Measurements from ENCODE around the gene ACACA.
"Not testable (repeated sequence)": the region's sequence is repeated elsewhere in the genome, so short reads cannot be mapped to it uniquely, and the experiment has no call there.

Gene ACACA

DNA sequence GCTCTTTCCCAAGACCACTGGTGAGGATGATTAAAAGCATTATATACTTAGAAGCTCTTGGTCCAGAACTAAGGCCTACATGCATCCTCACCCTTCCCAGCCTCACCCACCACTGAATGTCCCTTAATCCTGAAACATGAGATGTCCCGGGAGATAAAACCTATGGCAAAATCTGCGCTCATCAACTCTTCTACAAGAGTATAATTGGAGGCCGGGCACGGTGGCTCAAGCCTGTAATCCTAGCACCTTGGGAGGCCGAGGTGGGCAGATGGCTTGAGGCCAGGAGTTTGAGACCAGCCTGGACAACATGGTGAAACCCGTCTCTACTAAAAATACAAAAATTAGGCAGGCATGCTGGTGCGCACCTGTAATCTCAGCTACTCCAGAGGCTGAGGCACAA lies 13.3 kb downstream of the ACACA start:
- DNase-seq (ENCODE audit: low read depth in 2 of 2), result no peak

DNA sequence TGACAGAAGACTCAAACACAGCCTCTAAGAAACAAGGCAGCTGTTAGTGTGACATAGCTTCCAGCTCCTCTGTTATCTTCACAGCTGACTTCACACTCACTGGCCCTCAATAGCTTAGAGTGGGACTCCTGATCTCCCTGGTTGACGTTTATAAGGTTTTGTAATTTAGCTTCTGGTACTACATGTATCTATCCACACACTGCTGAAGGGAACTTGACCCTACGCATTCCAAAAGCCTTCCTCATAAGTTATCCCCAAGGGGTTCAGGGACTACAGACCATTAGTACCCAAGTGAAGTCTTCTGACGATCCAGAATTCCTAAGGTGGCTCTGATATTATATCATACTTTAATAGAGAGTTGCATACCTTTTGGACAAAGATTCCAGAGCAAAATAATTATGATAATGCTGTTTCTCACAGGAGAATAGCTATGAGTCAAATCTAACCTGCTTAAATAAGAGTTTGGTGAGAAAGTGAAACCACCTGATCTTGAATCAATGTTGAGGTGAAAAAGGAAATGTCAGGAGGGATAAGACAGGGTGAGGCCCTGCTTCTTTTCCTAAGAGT lies 14.5 kb downstream of the ACACA start:
- DNase-seq (ENCODE audit: low read depth in 2 of 2), result no peak

DNA sequence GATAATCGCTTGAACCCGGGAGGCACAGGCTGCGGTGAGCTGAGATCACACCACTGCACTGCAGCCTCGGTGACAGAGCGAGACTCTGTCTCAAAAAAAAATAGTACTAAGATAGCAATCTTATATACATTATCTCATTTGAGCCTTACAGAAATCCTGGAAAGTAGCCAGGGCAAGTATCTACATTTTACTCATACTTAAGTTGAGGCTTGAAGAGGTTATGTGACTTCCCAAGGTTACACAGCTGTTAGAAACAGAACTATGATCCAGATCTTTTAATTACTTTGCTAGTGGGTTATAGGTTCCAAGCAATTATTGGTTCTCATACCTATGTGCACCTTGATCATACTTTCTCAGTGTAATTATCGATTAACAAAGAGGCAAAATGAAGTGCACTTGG lies 15.5 kb downstream of the ACACA start:
- no peak for DNase-seq (ENCODE audit: low read depth in 2 of 2)

DNA sequence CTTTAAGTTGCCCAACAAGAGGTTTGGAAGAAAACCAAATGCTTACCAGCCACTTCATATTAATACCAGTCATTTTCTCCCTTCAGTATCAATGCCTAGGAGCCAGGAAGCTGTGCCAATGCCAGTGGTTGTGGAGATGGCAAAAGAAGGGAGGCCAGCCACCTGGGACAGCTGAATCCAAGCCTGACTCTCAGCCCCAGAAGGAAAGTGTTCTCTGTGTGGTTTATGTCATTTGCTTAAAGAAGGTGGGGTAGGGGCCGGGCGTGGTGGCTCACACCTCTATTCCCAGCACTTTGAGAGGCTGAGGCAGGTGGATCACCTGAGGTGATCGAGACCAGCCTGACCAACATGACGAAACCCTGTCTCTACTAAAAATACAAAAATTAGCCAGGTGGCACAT lies 17.5 kb downstream of the ACACA start:
- DNase-seq (ENCODE audit: low read depth in 2 of 2), result no peak

- DNase-seq (ENCODE audit: low read depth in 2 of 2), result no peak
These were observed 18.4 kb downstream of the ACACA start for GRCh38 chr17:37388266-37388665.

- DNase-seq (ENCODE audit: low read depth in 2 of 2), result no peak
These were observed 20.2 kb downstream of the ACACA start for GRCh38 chr17:37386462-37386861.

- no peak for DNase-seq (ENCODE audit: low read depth in 2 of 2)
These were observed 21.1 kb downstream of the ACACA start for GRCh38 chr17:37385474-37385990.

GRCh38 chr17:37384560-37385149 lies 22.0 kb downstream of the ACACA start:
- no peak for DNase-seq (ENCODE audit: low read depth in 2 of 2)

DNA sequence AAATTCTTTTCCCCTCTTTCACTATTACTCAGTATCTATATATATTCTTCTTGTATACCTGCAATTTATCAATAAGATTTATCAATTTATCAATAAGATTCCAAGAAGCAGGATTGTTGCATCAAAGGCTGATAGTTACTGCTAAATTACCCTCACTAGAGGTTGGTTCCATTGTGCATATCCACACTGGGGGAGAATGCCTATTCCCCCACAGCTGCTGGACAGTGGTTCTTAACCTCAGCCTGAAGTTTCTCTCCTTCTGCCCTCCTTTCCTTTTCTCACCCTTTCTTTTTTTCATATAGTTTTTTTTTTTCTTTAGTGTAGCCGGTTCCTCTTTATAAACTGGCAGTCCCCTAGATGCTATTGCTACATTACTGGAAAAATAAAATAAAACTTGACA lies 24.6 kb downstream of the ACACA start:
- DNase-seq (ENCODE audit: low read depth in 2 of 2), result no peak

- DNase-seq (ENCODE audit: low read depth in 2 of 2), result no peak
These were observed 30.9 kb downstream of the ACACA start, which contains the start of gene C17orf78 for GRCh38 chr17:37375706-37376105. TSS of gene C17orf78 (plus strand) at chr17:37375985. CDS start at chr17:37376093, 108 bp downstream.

GRCh38 chr17:37373530-37374159 lies 33.0 kb downstream of the ACACA start:
- DNase-seq (ENCODE audit: low read depth in 2 of 2), result peak; percentile 12 to 35

DNA sequence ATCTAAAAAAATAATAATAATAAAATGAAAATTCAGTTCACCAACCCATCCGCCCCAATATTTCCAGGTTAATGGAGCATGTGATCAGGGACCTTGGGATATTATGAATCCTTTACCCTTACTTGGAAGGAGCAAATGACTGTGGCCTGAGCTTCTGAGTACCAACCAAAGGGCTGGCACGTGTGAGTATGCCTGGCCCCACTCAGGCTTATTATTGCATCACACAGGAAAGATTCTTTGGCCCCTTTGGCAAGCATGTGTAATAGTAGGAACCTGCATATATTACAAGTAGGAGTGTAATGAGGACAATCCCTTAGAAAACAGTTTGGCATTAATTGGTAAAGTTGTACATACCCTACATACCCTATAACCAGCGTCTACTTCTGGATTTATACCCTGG lies 38.1 kb downstream of the ACACA start:
- DNase-seq (ENCODE audit: low read depth in 2 of 2), result no peak

GRCh38 chr17:37365589-37365988 lies 41.0 kb downstream of the ACACA start:
- DNase-seq (ENCODE audit: low read depth in 2 of 2), result no peak

GRCh38 chr17:37361543-37361942 lies 45.1 kb downstream of the ACACA start:
- DNase-seq (ENCODE audit: low read depth in 2 of 2), result no peak

DNA sequence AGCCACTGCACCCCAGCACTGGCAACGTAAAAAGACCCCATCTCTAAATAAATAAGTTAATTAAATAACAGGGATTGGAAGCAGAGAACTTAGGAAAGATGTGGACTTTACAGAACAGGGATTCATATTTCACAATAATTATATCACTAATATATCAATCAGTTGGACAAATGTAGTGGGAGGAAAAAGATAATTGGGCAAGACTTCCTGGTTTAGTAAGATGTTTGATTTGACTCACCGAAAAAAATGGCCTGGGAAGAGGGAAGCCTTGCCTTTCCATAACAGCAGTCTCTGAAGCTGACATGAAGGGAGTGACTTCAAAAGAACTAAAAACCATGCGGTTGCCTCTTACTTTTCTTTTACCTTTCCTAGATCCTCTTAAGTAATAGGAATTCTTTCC lies 46.0 kb downstream of the ACACA start:
- DNase-seq (ENCODE audit: low read depth in 2 of 2), result no peak

DNA sequence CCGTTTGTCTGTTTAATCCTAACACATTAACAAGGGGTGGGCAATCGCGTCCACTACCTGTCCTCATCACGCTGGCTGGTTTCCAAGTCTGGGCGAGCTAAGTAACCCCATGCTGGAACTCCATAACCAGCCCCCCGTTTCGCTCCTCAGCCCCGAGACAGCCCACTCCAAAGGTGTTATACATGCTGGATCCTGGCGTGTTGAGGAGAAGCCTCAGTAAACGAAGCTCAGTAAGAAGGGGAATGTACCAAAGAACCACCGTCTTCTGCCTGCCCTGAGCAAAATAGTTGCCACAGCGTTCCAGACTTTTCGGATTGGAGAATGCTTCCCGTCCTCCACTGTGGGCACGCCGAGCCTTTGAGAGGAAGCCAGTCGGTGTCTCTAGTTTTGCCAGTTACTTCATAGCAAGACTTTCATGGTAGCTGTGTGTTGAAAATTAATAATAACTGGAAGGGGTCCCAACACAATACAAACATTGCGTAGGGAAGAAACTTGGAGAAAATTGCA lies 46.9 kb downstream of the ACACA start:
- DNase-seq (ENCODE audit: low read depth in 2 of 2), result no peak

DNA sequence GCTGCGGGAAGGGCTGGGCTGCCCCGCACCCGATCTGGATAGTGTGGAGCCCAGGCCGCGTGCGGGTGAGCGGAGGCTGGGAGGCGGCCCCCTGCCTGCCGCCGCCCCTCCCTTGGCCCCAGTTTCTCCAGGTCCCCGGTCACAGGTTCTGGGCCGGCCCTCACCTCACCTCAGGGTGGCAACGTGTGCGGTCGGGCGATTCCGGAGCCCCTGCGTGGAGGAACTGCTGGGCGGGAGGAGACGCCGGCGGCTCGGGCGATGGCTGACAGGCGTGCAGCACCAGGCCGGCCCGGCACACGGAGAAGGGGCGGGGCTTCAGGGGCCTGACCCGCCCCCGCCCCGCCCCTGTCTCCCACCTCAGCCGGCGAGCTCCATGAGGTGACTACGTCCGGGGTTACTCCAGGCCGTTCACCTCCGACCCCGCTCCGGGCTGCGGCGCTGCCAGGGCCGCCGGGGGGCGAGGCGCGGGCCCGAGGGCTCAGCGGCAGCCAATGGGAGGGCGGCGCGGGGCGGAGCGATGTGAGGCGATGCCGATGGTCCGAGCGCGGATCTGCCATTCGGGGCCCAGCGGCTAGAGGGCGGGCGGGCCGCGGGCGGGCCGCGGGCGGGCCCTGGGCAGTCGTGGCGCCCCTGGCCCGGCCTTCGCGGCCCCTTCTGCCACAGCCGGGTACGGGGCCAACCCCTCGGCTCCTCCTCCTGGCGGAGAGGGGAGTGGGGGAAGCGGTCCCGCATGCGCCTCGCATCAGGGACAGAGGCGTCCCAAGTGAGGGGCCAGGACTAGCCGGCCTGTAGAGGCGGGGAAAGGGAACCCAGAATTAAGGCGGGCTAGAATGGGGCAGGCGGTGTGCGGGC lies 47.6 kb downstream of the ACACA start:
- DNase-seq (ENCODE audit: low read depth in 2 of 2), result peak; percentile 92 to 93

- DNase-seq (ENCODE audit: low read depth in 2 of 2), result peak; percentile 15 to 28
These were observed 48.4 kb downstream of the ACACA start for GRCh38 chr17:37358098-37358829.

DNA sequence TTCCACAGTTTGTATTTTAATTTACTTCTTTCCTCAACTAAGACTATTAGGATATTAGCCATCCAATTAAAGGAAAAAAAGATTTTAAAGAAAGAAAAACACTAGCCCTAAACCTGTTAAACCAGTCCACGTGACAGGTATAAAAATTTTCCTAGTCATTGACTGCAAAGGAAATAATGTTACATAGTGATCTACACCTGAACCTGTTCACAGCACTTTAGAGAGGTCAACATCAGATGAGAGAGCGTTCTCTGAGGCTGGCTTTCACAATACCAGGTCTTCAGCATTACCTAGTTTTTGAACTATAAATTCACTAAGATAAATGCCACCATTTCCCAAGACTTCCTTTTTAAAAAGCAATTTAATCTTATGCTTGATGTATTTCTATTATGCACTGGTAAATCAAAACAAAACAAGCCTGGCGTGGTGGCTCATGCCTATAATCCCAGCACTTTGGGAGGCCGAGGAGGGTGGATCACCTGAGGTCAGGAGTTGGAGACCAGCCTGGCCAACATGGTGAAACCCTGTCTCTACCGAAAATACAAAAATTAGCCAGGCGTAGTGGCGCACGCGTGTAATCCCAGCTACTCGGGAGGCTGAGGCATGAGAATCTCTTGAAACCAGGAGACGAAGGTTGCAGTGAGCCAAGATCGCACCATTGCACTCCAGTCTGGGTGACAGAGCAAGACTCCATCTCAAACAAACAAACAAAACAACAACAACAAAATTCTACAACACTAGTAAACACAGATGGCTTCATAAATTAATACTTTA lies 49.7 kb downstream of the ACACA start:
- DNase-seq (ENCODE audit: low read depth in 2 of 2), result not testable (repeated sequence)

GRCh38 chr17:37346863-37347402 lies 59.7 kb downstream of the ACACA start:
- DNase-seq (ENCODE audit: low read depth in 2 of 2), result not testable (repeated sequence)
